Hematopoietic multipotent progenitor cell treated with erythropoietin and hydrocortisone succinate and interleukin-3 and kit ligand, for 8 days (in vitro differentiated cells): Measurements from ENCODE around the gene SDF2L1.
"Not testable (repeated sequence)": the region's sequence is repeated elsewhere in the genome, so short reads cannot be mapped to it uniquely, and the experiment has no call there.

Source experiments
- DNase-seq: peaks from one replicate; pipeline ENCODE4 v3.0.0-alpha.2; 2015

SDF2L1 gene

GRCh38 chr22:21665047-21665851 lies 23.1 kb downstream of the SDF2L1 start:
- no peak for DNase-seq

GRCh38 chr22:21666786-21667185 lies 24.7 kb downstream of the SDF2L1 start:
- no peak for DNase-seq

GRCh38 chr22:21669026-21669425 lies 26.9 kb downstream of the SDF2L1 start:
- DNase-seq = no peak

DNA sequence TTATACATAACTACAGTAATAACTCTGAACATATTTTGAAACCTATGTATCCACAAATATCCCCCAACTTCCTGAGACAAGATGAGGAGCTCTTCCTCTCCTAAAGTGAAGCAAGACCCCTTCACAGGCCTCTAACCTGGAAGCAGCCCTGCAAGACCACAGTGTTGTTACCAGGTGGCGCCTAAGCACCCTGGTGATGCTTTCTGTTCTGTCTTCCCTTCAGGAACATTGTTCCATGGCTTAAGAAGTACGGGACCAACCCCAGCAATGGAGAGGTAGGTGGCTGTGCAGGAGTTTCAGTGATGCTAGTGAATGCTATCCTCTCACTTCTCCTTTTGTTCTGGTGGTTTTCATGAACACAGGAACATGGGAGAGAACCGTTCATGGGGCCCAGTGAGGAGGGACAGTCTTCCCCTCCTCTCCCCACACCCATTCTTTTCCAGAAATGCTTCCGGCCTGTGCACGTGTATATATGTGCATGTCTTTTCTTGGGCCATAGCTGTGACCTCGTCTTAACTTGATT lies 30.1 kb downstream of the SDF2L1 start:
- no peak for DNase-seq

DNA sequence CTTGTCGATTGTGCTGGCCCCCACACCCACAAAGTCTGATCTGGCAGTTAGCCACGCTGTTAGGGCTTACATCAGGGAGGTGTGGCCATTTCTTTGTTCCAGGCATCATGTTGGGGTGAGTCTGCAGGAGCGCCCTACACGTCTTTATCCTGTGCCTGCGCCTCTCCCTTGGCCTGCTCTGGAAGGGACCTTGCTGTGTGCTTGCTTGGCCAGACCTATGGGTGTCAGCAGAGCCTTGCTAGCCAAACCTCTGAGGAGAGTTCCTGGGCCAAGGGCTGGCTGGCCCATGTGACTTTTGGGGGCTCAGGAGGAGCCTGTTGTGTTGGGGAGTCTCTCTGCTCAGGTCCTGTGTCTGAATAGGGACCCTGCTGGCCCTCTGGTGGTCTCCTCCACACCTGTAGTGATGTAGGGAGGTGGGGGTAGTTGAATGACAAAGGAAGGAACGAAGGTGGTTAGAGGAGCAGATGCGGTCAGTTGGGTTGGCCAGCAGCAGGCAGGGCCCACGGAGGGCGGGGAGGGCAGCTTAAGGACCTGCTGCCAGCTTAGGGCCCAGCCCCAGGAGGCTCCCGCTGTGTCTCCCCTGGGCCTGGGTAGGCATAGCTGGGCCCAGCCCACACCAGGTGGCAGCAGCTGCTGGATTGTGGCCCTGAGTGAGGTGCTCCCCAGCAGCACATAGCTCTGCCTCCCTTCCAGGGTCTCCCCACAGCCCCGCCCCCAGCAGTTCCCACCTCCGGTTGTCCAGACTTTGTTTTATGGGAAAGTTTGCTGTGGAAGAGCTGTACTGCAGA lies 31.6 kb downstream of the SDF2L1 start:
- peak; percentile 29 for DNase-seq

DNA sequence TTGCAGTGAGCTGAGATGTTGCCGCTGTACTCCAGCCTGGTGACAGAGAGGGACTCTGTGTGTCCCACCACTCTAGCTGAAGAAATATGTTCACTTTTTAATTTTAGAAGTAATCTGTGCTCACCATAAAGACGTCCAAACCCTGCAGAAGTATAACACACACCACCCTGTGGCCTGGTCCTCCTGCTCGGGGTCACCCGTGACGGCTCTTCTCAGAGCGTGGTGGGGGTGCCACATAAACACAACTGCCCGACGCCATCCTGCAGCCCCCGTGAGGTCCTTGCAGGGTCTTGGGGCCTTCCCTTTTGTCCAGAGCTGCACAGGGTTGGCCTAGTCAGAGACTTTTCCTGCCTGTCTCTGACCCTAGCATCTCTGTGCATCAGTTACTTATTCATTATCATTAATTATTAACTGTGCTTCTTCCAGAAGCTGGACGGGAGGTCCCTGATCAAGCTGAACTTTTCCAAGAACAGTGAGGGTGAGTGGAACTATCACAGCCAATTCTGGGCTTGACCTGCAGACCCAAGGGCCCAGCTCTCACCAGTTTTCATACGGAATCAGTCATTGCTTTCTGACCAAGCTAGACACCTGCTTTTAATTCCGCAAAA lies 32.6 kb downstream of the SDF2L1 start:
- DNase-seq = no peak

GRCh38 chr22:21677606-21678443 lies 35.7 kb downstream of the SDF2L1 start:
- DNase-seq = no peak

- DNase-seq = not testable (repeated sequence)
Measured at GRCh38 chr22:21678842-21679241, 36.7 kb downstream of the SDF2L1 start.

- no peak for DNase-seq
Measured at GRCh38 chr22:21679383-21679782, 37.3 kb downstream of the SDF2L1 start.

- no peak for DNase-seq
Measured at GRCh38 chr22:21680830-21681565, 38.9 kb downstream of the SDF2L1 start.

DNA sequence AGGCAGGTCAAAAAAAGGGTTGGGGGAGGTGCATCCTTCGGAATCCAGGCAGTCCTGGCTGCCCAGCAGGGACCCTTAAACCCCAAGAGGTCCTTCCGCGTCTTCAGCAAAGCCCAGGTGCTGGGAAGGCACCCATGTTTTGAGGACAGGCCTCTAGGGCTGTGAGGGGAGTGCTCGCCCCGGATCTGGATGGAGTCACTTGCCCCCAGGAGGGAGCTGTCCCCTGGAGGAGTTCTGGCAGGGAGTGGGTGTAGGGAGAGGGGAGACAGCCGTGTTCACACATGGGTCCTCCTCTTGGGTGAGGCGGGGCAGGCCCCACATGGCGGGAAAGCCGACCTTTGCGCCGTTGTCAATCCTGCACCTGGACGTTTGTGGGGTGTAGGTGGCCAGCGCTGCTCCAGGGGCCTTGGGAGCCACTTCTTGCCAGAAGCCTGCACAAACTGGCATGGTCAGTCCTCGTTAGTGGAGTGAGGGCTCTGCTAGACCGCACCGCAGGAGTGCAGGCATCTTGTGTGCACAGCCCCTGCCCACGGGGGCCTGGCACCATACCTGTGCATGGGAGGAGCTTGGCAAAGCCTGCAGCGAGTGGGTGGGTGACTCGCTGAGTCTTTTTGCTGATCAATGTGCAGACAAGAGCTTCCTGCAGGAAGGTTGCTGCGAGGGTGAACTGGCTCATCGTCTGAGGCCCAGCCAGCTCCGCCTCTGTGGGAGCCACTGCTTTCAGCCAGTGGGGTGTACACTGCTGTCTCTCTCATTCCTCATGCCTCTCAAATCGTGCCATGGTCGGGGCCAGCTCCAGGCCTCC lies 39.7 kb downstream of the SDF2L1 start:
- DNase-seq = no peak

DNA sequence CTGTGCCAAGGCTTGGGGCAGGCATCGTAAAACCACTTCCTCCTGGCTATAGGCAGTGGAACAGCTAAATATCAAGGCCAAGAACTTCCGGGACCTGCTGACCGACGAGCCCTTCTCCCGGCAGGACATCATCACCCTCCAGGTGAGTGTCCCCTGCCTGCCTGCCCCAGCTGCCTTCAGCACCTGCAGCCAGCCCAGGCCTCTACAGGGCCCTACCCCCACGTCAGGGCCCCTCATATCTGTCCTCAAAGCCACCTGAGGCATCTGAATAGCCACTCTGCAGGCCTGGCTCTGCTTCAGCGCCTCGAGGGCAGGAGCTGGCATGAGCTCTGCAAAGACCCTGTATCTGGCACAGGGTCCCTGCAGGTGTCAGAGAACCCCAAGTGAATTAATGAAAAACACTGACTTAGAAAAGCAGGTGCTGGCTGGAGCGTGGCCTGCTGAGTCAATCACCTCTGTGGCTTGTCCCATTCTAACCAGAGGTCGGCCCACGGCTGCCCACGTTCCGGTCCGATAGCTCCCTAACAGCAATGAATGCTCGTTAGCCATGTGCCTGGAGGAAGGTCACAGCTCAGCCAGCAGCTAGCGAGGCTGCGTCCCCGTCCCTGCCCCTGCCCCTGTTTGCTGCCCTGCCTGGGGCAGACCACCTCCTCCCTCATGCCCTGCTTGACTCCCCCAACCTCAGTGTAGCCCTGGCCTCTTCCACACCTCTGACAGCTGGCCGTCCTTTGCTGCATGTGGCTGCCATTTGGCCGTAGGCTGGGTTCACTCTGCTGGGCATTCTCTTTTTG lies 40.5 kb downstream of the SDF2L1 start:
- no peak for DNase-seq

DNA sequence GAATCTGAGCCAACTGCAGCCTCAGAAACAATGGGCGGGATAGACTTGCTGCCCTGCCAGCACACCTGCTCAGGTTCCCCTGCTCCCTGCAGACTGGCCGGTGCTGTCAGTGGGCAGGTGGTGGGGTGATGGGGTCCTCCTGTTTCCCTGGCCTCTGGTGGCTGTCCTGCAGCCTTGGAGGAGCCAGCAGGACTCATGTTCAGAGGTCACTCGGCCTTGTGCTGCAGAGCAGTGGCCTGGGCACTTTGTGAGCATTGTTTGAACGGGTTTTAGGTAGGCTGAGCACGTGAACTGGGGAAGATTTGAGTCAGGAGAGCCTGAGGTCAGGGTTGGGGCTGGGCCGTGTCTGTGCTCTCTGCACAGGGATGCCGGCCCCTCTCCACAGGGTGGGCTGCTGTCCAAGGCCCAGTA lies 41.3 kb downstream of the SDF2L1 start:
- no peak for DNase-seq

GRCh38 chr22:21684492-21685163 lies 42.5 kb downstream of the SDF2L1 start:
- no peak for DNase-seq

DNA sequence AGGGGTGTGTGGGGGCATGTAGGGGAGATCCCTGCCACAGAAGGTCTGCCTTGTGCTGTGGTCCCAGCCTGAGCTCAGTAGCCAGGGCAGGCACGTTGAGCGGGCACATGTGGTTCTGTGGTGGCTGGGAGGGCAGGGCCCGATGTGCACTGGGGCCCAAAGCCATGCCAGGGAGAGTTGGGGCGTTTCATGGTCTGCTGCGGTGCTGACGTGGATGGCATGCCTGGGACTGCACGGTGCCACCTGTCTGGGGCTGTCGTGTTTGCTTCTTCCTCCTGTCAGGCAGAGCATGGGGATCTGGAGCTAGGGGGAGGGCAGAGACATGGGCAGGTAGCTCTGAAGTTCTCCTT lies 43.0 kb downstream of the SDF2L1 start:
- no peak for DNase-seq

DNA sequence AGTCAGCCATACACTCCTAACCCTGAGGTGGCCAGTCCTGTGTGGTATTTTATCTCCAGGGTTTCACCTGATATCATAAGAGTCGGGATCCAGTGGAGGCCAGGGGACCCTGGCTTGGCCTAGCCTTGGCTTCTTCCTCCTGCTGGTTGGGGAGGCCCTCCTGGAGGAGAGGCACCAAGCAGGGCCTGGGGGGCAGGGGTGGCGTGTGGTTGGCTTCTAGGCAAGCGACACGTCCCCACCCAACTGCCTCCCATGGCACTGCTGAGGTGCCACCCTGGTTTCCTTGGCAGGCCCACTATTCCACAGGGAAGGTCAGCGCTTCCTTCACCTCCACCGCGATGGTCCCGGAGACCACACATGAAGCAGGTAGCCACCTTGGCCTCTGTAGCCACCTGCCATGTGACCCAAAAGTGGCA lies 44.1 kb downstream of the SDF2L1 start:
- no peak for DNase-seq

DNA sequence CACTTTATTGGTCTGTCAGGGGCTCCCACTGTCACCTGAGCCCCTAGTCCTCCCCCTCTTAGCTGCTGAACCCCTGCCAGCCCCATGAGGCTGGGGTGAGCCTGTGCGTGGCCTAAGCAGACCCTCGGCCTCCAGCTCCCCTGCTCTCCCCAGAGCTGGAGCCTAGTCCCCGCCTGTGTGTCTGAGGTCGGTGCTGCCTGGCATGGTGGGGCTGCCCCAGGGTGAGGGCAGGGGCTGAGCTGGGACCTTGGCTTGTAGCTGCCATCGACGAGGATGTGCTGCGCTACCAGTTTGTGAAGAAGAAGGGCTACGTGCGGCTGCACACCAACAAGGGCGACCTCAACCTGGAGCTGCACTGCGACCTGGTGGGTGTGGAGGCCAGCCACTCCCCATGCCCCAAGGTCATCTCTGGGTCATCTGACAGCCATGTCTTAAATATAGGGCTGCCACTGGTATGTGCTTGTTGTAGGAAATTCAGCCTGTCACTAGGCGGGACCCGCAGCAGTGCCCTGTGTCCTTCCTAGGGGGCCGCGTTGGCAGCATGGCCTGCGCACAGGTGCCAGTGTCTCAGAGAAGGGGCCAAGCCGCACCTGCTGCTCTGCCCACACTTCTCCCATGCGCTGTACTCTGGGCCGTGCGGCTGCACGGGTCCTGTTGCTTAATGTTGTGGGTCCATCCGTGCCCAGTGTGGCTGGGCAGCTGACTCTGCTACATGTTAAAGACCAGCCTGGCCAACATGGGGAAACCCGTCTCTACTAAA lies 44.7 kb downstream of the SDF2L1 start:
- no peak for DNase-seq

- no peak for DNase-seq
Measured at GRCh38 chr22:21687685-21688259, 45.7 kb downstream of the SDF2L1 start.

DNA sequence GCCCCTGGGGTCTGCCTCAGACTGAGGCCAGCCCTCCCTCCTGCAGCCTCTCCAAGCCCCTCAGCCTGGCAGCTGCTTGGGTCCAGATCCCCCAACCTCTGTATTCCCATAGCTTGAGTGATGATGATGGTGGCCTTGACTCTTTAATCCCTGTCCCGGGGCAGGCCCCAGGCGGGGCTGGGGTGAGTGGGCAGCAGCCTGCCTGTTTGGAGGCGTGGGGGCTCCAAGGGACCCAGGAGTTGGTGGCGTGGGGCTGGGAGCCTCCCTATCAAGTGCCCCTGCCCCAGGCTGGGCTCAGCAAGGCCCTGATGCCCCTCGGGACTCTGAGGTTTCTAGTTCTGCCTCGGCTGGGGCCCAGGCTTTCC lies 46.2 kb downstream of the SDF2L1 start:
- DNase-seq = no peak
